ENCODE measurements around the gene AGBL5. TPM values are rescaled to one million over a fixed set of nuclear protein-coding genes. Genes with fewer than 3 reads are reported as not detected.

Gene AGBL5
- total and polyA plus RNA-seq, 5 experiments from 2014 or later = 7.9 to 15.8 (median 9.3) TPM

GRCh38 chr2:27025861-27026851 lies 25.3 kb upstream of the AGBL5 start:
- no peaks in the 10 kb centered on the region for H3K27me3 Mint-ChIP-seq
- no peak overlapping the region for H3K27ac Mint-ChIP-seq
- peaks cover 2 to 14% (median 8%) of the 10 kb centered on the region in 4 donors for H3K4me1 Mint-ChIP-seq
- no peaks in the 10 kb centered on the region for H3K9me3 Mint-ChIP-seq
- peaks cover 0 to 6% (median 0%) of the 10 kb centered on the region in 3 donors for H3K36me3 Mint-ChIP-seq
- DNase-seq = no peak
- POLR2A ChIA-PET = no interaction called here
- H3K4me3 Mint-ChIP-seq = no peak overlapping the region
- ATAC-seq = no peak

- peak overlapping the region in 1 of 10 donors; percentile 31 for H3K4me3 Mint-ChIP-seq
Observed at GRCh38 chr2:27027211-27027651, 24.2 kb upstream of the AGBL5 start.

GRCh38 chr2:27029051-27029450 lies 22.4 kb upstream of the AGBL5 start:
- Mint-ChIP-seq H3K9me3 (no peaks in the 10 kb centered on the region), H3K27ac (peak overlapping the region in 1 of 10 donors; percentile 21), H3K36me3 (peaks cover 0 to 6% (median 0%) of the 10 kb centered on the region in 3 donors), H3K27me3 (no peaks in the 10 kb centered on the region), H3K4me1 (peaks cover 11 to 34% (median 30%) of the 10 kb centered on the region in 4 donors), H3K4me3 (no peak overlapping the region)
- DNase-seq (no peak), ATAC-seq (no peak)
- POLR2A ChIA-PET = no interaction called here

More at GRCh38 chr2:27027211-27027651, 24.2 kb upstream of the AGBL5 start:
- Mint-ChIP-seq H3K9me3 (no peaks in the 10 kb centered on the region), H3K36me3 (peaks cover 0 to 6% (median 0%) of the 10 kb centered on the region in 3 donors), H3K27ac (no peak overlapping the region), H3K27me3 (no peaks in the 10 kb centered on the region), H3K4me1 (peaks cover 2 to 19% (median 17%) of the 10 kb centered on the region in 4 donors)
- POLR2A ChIA-PET = no interaction called here
- ATAC-seq (no peak), DNase-seq (no peak)

GRCh38 chr2:27032495-27033252 lies 18.8 kb upstream of the AGBL5 start, which contains the start of gene TMEM214:
TMEM214 (plus strand) TSS chr2:27032965; CDS start chr2:27033016, 51 bp downstream.
- peaks cover 15 to 52% (median 43%) of the 10 kb centered on the region in 4 donors for H3K4me1 Mint-ChIP-seq
- no peaks in the 10 kb centered on the region for H3K9me3 Mint-ChIP-seq

GRCh38 chr2:27033253-27033852 lies 18.1 kb upstream of the AGBL5 start:
- DNase-seq (no peak), ATAC-seq (peak in 1 of 2 donors; percentile 5)
- Mint-ChIP-seq H3K27ac (peak overlapping the region; percentile 79 to 94 (median 88)), H3K4me3 (peak overlapping the region; percentile 89 to 95 (median 94)), H3K27me3 (no peaks in the 10 kb centered on the region), H3K36me3 (peaks cover 0 to 37% (median 5%) of the 10 kb centered on the region in 3 donors), H3K9me3 (no peaks in the 10 kb centered on the region), H3K4me1 (peaks cover 15 to 52% (median 43%) of the 10 kb centered on the region in 4 donors)
- POLR2A ChIA-PET = interaction anchor here (0.6 to 2.6 kb wide), 7 partner anchors 9 to 260 kb away, joined by 3 to 25 read pairs (median 4); partner anchors contain the start of genes AGBL5 and OST4

More at GRCh38 chr2:27032495-27033252, 18.8 kb upstream of the AGBL5 start, which contains the start of gene TMEM214:
- H3K27ac Mint-ChIP-seq = peak within 1 kb of the TSS; percentile 79 to 96 (median 92)
- peak; percentile 94 to 97 for ATAC-seq
- peak within 1 kb of the TSS; percentile 89 to 95 (median 94) for H3K4me3 Mint-ChIP-seq
- no peaks in the 10 kb centered on the region for H3K27me3 Mint-ChIP-seq
- POLR2A ChIA-PET = interaction anchor here (0.6 to 2.6 kb wide), 7 partner anchors 10 to 261 kb away, joined by 3 to 25 read pairs (median 4); partner anchors contain the start of genes AGBL5 and OST4
- peaks cover 0 to 30% (median 5%) of the 10 kb centered on the region in 3 donors for H3K36me3 Mint-ChIP-seq
- peak; percentile 53 to 86 (median 66) for DNase-seq

- no peaks in the 10 kb centered on the region for H3K27me3 Mint-ChIP-seq
- H3K9me3 Mint-ChIP-seq = no peaks in the 10 kb centered on the region
- H3K4me3 Mint-ChIP-seq = no peak overlapping the region
- H3K27ac Mint-ChIP-seq = peak overlapping the region in 2 of 10 donors; percentile 21 to 69
- ATAC-seq (no peak), DNase-seq (no peak)
- peaks cover 17 to 39% (median 25%) of the 10 kb centered on the region in 4 donors for H3K4me1 Mint-ChIP-seq
- POLR2A ChIA-PET = interaction anchor here (0.7 to 1.6 kb wide), 2 partner anchors 13 to 29 kb away, joined by 6 read pairs; partner anchors contain the start of gene AGBL5
- peaks cover 0 to 67% (median 7%) of the 10 kb centered on the region in 3 donors for H3K36me3 Mint-ChIP-seq
Observed at GRCh38 chr2:27038012-27038411, 13.5 kb upstream of the AGBL5 start.

- POLR2A ChIA-PET = interaction anchor here (1.6 kb wide), 1 partner anchor 12 kb away, joined by 6 read pairs; the partner anchor contains the start of gene AGBL5
- ATAC-seq (no peak), DNase-seq (no peak)
- Mint-ChIP-seq H3K27ac (no peak overlapping the region), H3K9me3 (no peaks in the 10 kb centered on the region), H3K36me3 (peaks cover 0 to 67% (median 7%) of the 10 kb centered on the region in 3 donors), H3K4me1 (peaks cover 11 to 34% (median 18%) of the 10 kb centered on the region in 4 donors), H3K4me3 (no peak overlapping the region), H3K27me3 (no peaks in the 10 kb centered on the region)
Observed at GRCh38 chr2:27038631-27039339, 12.7 kb upstream of the AGBL5 start.

GRCh38 chr2:27039426-27039825 lies 12.0 kb upstream of the AGBL5 start:
- no peak for ATAC-seq

GRCh38 chr2:27039871-27040270 lies 11.6 kb upstream of the AGBL5 start:
- Mint-ChIP-seq H3K27ac (peak overlapping the region in 1 of 10 donors; percentile 56), H3K4me3 (no peak overlapping the region), H3K9me3 (no peaks in the 10 kb centered on the region), H3K4me1 (peaks cover 4 to 24% (median 9%) of the 10 kb centered on the region in 4 donors), H3K36me3 (peaks cover 0 to 67% (median 7%) of the 10 kb centered on the region in 3 donors), H3K27me3 (no peaks in the 10 kb centered on the region)
- DNase-seq = no peak
- POLR2A ChIA-PET = interaction anchor here (1.2 kb wide), 1 partner anchor 11 kb away, joined by 7 read pairs; the partner anchor contains the start of gene AGBL5
- no peak for ATAC-seq

More at GRCh38 chr2:27039426-27039825, 12.0 kb upstream of the AGBL5 start:
- Mint-ChIP-seq H3K4me1 (peaks cover 6 to 28% (median 12%) of the 10 kb centered on the region in 4 donors), H3K27ac (no peak overlapping the region), H3K4me3 (no peak overlapping the region), H3K36me3 (peaks cover 0 to 67% (median 7%) of the 10 kb centered on the region in 3 donors), H3K27me3 (no peaks in the 10 kb centered on the region), H3K9me3 (no peaks in the 10 kb centered on the region)
- no peak for DNase-seq
- POLR2A ChIA-PET = interaction anchor here (1.2 kb wide), 1 partner anchor 12 kb away, joined by 7 read pairs; the partner anchor contains the start of gene AGBL5

GRCh38 chr2:27040282-27040681 lies 11.2 kb upstream of the AGBL5 start:
- Mint-ChIP-seq H3K4me3 (no peak overlapping the region), H3K36me3 (peaks cover 0 to 64% (median 7%) of the 10 kb centered on the region in 3 donors), H3K27me3 (no peaks in the 10 kb centered on the region), H3K9me3 (no peaks in the 10 kb centered on the region), H3K4me1 (peaks cover 0 to 20% (median 6%) of the 10 kb centered on the region in 4 donors), H3K27ac (peak overlapping the region in 1 of 10 donors; percentile 16)
- DNase-seq (no peak), ATAC-seq (no peak)
- POLR2A ChIA-PET = interaction anchor here (1.2 kb wide), 1 partner anchor 11 kb away, joined by 7 read pairs; the partner anchor contains the start of gene AGBL5

GRCh38 chr2:27041752-27042151 lies 9.7 kb upstream of the AGBL5 start:
- peaks cover 0 to 20% (median 2%) of the 10 kb centered on the region in 4 donors for H3K4me1 Mint-ChIP-seq
- H3K9me3 Mint-ChIP-seq = no peaks in the 10 kb centered on the region
- no peak for DNase-seq
- H3K4me3 Mint-ChIP-seq = peak overlapping the region in 1 of 10 donors; percentile 8
- POLR2A ChIA-PET = interaction anchor here (0.8 to 1.7 kb wide), 2 partner anchors 9 to 10 kb away, joined by 3 to 4 read pairs; partner anchors contain the start of genes AGBL5 and TMEM214
- ATAC-seq = peak in 1 of 2 donors; percentile 33
- peak overlapping the region in 3 of 10 donors; percentile 16 to 79 (median 71) for H3K27ac Mint-ChIP-seq
- H3K36me3 Mint-ChIP-seq = peaks cover 0 to 49% (median 2%) of the 10 kb centered on the region in 3 donors
- no peaks in the 10 kb centered on the region for H3K27me3 Mint-ChIP-seq
